ENCODE data around the gene AFF3.

AFF3 gene

GRCh38 chr2:99571021-99571420, 571.4 kb downstream of the AFF3 start:
- DNase-seq = no peak

- DNase-seq = peak; percentile 29
Observed at GRCh38 chr2:99569386-99569785, 573.0 kb downstream of the AFF3 start.

- DNase-seq = no peak
Observed at GRCh38 chr2:99565227-99565626, 577.2 kb downstream of the AFF3 start.

GRCh38 chr2:99562516-99562915, 579.9 kb downstream of the AFF3 start:
- no peak for DNase-seq

- DNase-seq = no peak
Observed at GRCh38 chr2:99561804-99562203, 580.6 kb downstream of the AFF3 start.

GRCh38 chr2:99559075-99559662, 583.2 kb downstream of the AFF3 start:
- peak; percentile 81 for DNase-seq

GRCh38 chr2:99555404-99555803, 587.0 kb downstream of the AFF3 start:
- DNase-seq = no peak

- DNase-seq = no peak
Observed at GRCh38 chr2:99554871-99555270, 587.5 kb downstream of the AFF3 start.

- DNase-seq = no peak
Observed at GRCh38 chr2:99554238-99554637, 588.2 kb downstream of the AFF3 start.

GRCh38 chr2:99552529-99552928, 589.9 kb downstream of the AFF3 start:
- DNase-seq = no peak

GRCh38 chr2:99550368-99550767, 592.0 kb downstream of the AFF3 start:
- no peak for DNase-seq

- no peak for DNase-seq
Observed at GRCh38 chr2:99545604-99546003, 596.8 kb downstream of the AFF3 start.

GRCh38 chr2:99545066-99545465, 597.3 kb downstream of the AFF3 start:
- peak; percentile 71 for DNase-seq

GRCh38 chr2:99544608-99545007, 597.8 kb downstream of the AFF3 start:
- no peak for DNase-seq

GRCh38 chr2:99543247-99543646, 599.1 kb downstream of the AFF3 start:
- DNase-seq = no peak

- no peak for DNase-seq
Observed at GRCh38 chr2:99537910-99538485, 604.4 kb downstream of the AFF3 start.

GRCh38 chr2:99524056-99524455, 618.3 kb downstream of the AFF3 start:
- DNase-seq = no peak

- DNase-seq = no peak
Observed at GRCh38 chr2:99522157-99522556, 620.2 kb downstream of the AFF3 start.

- DNase-seq = no peak
Observed at GRCh38 chr2:99520813-99521212, 621.6 kb downstream of the AFF3 start.

GRCh38 chr2:99520195-99520594, 622.2 kb downstream of the AFF3 start:
- DNase-seq = no peak

- DNase-seq = no peak
Observed at GRCh38 chr2:99514357-99514756, 628.0 kb downstream of the AFF3 start.

- DNase-seq = no peak
Observed at GRCh38 chr2:99512181-99512591, 630.2 kb downstream of the AFF3 start.

GRCh38 chr2:99509387-99509786, 633.0 kb downstream of the AFF3 start:
- DNase-seq = no peak

GRCh38 chr2:99507937-99508818, 634.2 kb downstream of the AFF3 start:
- no peak for DNase-seq

Data from kidney glomerular epithelial cell (primary cell).